ENCODE measurements around the gene OVCA2.

DNA sequence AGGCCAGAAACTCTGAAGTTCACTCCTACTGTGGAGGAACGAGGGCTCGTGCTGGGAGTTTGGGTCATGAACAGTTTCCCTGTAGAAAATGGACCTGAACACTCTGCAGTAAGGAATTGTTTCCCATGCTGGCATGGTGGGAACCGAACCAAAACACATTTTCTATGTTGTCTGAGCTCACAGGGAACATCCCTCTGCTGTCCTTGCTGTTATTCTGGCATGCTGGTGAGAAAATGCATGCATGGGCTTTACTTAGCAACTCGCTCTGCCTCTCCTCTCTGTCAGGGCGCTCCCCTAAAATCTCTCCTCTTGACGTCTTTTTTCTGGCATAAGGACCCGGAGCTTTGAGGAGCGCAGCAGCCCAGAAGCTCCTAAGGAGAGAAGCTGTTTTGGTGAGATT, 22.1 kb upstream of the OVCA2 start:
- TF ChIP-seq, protein P1, sequence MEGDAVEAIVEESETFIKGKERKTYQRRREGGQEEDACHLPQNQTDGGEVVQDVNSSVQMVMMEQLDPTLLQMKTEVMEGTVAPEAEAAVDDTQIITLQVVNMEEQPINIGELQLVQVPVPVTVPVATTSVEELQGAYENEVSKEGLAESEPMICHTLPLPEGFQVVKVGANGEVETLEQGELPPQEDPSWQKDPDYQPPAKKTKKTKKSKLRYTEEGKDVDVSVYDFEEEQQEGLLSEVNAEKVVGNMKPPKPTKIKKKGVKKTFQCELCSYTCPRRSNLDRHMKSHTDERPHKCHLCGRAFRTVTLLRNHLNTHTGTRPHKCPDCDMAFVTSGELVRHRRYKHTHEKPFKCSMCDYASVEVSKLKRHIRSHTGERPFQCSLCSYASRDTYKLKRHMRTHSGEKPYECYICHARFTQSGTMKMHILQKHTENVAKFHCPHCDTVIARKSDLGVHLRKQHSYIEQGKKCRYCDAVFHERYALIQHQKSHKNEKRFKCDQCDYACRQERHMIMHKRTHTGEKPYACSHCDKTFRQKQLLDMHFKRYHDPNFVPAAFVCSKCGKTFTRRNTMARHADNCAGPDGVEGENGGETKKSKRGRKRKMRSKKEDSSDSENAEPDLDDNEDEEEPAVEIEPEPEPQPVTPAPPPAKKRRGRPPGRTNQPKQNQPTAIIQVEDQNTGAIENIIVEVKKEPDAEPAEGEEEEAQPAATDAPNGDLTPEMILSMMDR (IDR thresholded peaks at IDR 0.05; ENCODE audit: low read depth, low read length, missing input control) = no peak
- TF ChIP-seq SP1 (IDR thresholded peaks at IDR 0.05) (no peak), GABPA (IDR thresholded peaks at IDR 0.05 in 1 of 2, conservative IDR thresholded peaks at IDR 0.05 in 1 of 2) (no peak)
- TF ChIP-seq, protein P2, sequence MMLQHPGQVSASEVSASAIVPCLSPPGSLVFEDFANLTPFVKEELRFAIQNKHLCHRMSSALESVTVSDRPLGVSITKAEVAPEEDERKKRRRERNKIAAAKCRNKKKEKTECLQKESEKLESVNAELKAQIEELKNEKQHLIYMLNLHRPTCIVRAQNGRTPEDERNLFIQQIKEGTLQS (IDR thresholded peaks at IDR 0.05) = no peak
- TF ChIP-seq, protein P3, sequence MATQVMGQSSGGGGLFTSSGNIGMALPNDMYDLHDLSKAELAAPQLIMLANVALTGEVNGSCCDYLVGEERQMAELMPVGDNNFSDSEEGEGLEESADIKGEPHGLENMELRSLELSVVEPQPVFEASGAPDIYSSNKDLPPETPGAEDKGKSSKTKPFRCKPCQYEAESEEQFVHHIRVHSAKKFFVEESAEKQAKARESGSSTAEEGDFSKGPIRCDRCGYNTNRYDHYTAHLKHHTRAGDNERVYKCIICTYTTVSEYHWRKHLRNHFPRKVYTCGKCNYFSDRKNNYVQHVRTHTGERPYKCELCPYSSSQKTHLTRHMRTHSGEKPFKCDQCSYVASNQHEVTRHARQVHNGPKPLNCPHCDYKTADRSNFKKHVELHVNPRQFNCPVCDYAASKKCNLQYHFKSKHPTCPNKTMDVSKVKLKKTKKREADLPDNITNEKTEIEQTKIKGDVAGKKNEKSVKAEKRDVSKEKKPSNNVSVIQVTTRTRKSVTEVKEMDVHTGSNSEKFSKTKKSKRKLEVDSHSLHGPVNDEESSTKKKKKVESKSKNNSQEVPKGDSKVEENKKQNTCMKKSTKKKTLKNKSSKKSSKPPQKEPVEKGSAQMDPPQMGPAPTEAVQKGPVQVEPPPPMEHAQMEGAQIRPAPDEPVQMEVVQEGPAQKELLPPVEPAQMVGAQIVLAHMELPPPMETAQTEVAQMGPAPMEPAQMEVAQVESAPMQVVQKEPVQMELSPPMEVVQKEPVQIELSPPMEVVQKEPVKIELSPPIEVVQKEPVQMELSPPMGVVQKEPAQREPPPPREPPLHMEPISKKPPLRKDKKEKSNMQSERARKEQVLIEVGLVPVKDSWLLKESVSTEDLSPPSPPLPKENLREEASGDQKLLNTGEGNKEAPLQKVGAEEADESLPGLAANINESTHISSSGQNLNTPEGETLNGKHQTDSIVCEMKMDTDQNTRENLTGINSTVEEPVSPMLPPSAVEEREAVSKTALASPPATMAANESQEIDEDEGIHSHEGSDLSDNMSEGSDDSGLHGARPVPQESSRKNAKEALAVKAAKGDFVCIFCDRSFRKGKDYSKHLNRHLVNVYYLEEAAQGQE (IDR thresholded peaks at IDR 0.05) = no peak
- TF ChIP-seq, protein P4, sequence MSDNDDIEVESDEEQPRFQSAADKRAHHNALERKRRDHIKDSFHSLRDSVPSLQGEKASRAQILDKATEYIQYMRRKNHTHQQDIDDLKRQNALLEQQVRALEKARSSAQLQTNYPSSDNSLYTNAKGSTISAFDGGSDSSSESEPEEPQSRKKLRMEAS (IDR thresholded peaks at IDR 0.05) = no peak

Measured in liver (tissue), 3 donors.